Tibial nerve (tissue), 4 donors: ENCODE results near the gene CD48.

Source experiments
- CTCF ChIP-seq, 5 experiments: fragments of 200-600 bp in 3 of 5; fragments of 450-650 bp in 2 of 5; sonication (generic) in 3 of 5; IDR thresholded peaks; one replicate each; pipeline ENCODE4 v1.5.1; 2016 to 2019; ENCODE audit warnings: antibody characterized with exemption in 5 of 5, mild to moderate bottlenecking in 3 of 5, moderate library complexity in 2 of 5
- EP300 ChIP-seq, 2 donors: sonication (generic); formaldehyde crosslinking; IDR thresholded peaks; one replicate each; pipeline ENCODE4 v1.6.1; 2017; ENCODE audit warnings: antibody characterized with exemption in 2 of 2, mild to moderate bottlenecking in 1 of 2
- POLR2A ChIP-seq, 2 donors: fragments of 450-650 bp; IDR thresholded peaks; one replicate each; pipeline ENCODE4 v1.6.1; 2017; ENCODE audit warnings: antibody characterized with exemption in 2 of 2, mild to moderate bottlenecking in 2 of 2, moderate library complexity in 2 of 2

GRCh38 chr1:160644399-160644798 is 67.2 kb downstream of the CD48 start:
- TF ChIP-seq CTCF (IDR thresholded peaks at IDR 0.05) (no peak), POLR2A (IDR thresholded peaks at IDR 0.05) (no peak), EP300 (IDR thresholded peaks at IDR 0.05) (no peak)
